Mesendoderm (in vitro differentiated cells): ENCODE data around the gene ADAMTS17.
"Not testable (repeated sequence)": the region's sequence is repeated elsewhere in the genome, so short reads cannot be mapped to it uniquely, and the experiment has no call there.

Source experiments
- DNase-seq: peaks from one replicate; pipeline ENCODE4 v3.0.0; 2013
- H2AK5ac ChIP-seq: 2 replicates; pipeline ENCODE4 v1.6.1; 2013; ENCODE audit warnings: low read length, inconsistent platforms
- H2BK120ac ChIP-seq: 2 replicates; pipeline ENCODE4 v1.6.1; 2013; ENCODE audit warnings: low read depth, mild to moderate bottlenecking, low read length, moderate library complexity, mixed read lengths
- H2BK15ac ChIP-seq: replicated peaks from 2 replicates; pipeline ENCODE4 v1.6.1; 2013; ENCODE audit warnings: low read depth, mild to moderate bottlenecking, moderate library complexity
- H2BK5ac ChIP-seq: 2 replicates; pipeline ENCODE4 v1.6.1; 2013; ENCODE audit warnings: low read length, inconsistent platforms
- H3K18ac ChIP-seq: 2 replicates; pipeline ENCODE4 v1.6.1; 2013; ENCODE audit warnings: mild to moderate bottlenecking, low read length, mixed read lengths
- H3K23ac ChIP-seq: one replicate; pipeline ENCODE4 v1.6.1; 2013; ENCODE audit warnings: low read length
- H3K27ac ChIP-seq: 2 replicates; pipeline ENCODE4 v1.5.1; 2013; ENCODE audit warnings: low read depth, mild to moderate bottlenecking, inconsistent platforms, low read length, moderate library complexity
- H3K27me3 ChIP-seq: 2 replicates; pipeline ENCODE4 v1.6.1; 2013; ENCODE audit warnings: low read length, control low read depth, mild to moderate bottlenecking, inconsistent platforms; ENCODE audit not compliant: insufficient read depth, poor library complexity
- H3K36me3 ChIP-seq: 2 replicates; pipeline ENCODE4 v1.6.1; 2013; ENCODE audit warnings: low read length, inconsistent platforms; ENCODE audit not compliant: control insufficient read depth, insufficient read depth
- H3K4ac ChIP-seq: one replicate; pipeline ENCODE4 v1.6.1; 2013; ENCODE audit warnings: low read depth, mild to moderate bottlenecking, low read length, moderate library complexity
- H3K4me1 ChIP-seq: 2 replicates; pipeline ENCODE4 v1.6.1; 2013; ENCODE audit warnings: low read depth, low read length, inconsistent platforms; ENCODE audit not compliant: control insufficient read depth
- H3K4me2 ChIP-seq: 2 replicates; pipeline ENCODE4 v1.6.1; 2013; ENCODE audit warnings: low read length
- H3K4me3 ChIP-seq: 2 replicates; pipeline ENCODE4 v1.5.1; 2013; ENCODE audit warnings: mild to moderate bottlenecking, low read length
- H3K56ac ChIP-seq: one replicate; pipeline ENCODE4 v1.6.1; 2013; ENCODE audit warnings: low read length
- H3K79me1 ChIP-seq: 2 replicates; pipeline ENCODE4 v1.6.1; 2013; ENCODE audit warnings: low read length, inconsistent platforms
- H3K79me2 ChIP-seq: 2 replicates; pipeline ENCODE4 v1.6.1; 2013; ENCODE audit warnings: mild to moderate bottlenecking, low read length; ENCODE audit not compliant: control insufficient read depth, insufficient read depth
- H3K9ac ChIP-seq: 2 replicates; pipeline ENCODE4 v1.6.1; 2013; ENCODE audit warnings: low read length, inconsistent platforms
- H4K5ac ChIP-seq: one replicate; pipeline ENCODE4 v1.6.1; 2013; ENCODE audit warnings: low read length
- H4K8ac ChIP-seq: one replicate; pipeline ENCODE4 v1.6.1; 2013; ENCODE audit warnings: low read depth, mild to moderate bottlenecking, control low read depth, low read length, moderate library complexity
- WGBS: extraction: QIAGEN DNeasy Blood & Tissue Kit; methylation state at CpG from one replicate; pipeline ENCODE4 v1.1.7; 2013; ENCODE audit warnings: low lambda C conversion rate, missing lambda C conversion rate; ENCODE audit not compliant: insufficient coverage; ENCODE audit errors: extremely low coverage; 5-methylcytosine and 5-hydroxymethylcytosine counted together

The ADAMTS17 gene

DNA sequence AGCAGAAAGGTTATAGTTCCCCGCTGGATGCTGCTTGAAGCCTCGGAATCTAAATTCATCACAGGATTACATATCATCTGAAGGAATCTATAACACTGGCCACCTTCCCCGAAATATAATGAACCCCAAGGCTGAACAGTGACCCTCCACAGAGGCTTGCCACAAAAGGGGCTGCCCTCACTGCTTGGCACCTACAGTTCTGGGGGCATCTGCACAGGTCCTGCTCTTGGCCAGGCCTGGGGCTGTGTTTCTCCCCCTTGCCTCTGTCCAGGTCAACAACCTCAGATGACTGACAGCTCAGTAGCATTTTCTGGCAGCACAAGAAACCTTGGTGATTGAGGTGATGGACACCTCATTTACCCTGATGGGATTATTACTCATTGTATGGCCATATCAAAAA is 1.5 kb upstream of the ADAMTS17 start:
- H4K8ac ChIP-seq = no peak overlapping the region
- H3K79me1 ChIP-seq = no peaks in the 10 kb centered on the region

DNA sequence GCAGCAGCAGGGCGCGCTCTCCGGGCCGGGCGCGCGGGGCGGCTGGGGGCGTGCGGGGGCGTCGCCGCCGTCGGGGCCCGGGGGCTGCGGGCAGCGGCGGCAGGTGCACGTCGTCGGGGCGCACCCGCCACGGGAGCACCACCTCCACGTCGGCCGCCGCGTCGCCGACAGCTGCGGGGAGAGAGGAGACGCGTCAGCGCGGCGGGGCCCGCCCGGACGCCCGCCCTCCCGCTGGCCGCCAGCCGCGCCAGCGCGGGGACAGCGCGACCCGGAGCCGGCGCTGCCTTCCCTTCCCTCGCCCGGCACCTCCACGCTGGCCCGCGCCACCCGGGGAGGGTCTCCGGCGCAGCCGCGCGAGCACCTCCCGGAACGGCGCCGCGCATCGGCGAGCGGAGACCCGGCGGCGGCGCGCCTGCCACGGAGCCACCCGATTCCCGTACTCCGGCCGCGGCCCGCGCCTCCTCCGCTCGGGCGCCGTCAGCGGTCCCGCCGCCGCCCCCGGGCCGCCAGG is 481 bp downstream of the ADAMTS17 start:
- no peak overlapping the region for H3K23ac ChIP-seq
- no peak overlapping the region for H4K5ac ChIP-seq
- H3K79me1 ChIP-seq = no peaks in the 10 kb centered on the region
- H4K8ac ChIP-seq = no peak overlapping the region
- no peak for DNase-seq
- H3K79me2 ChIP-seq = no peaks in the 10 kb centered on the region
- no peak overlapping the region for H2AK5ac ChIP-seq
- H3K18ac ChIP-seq = no peak overlapping the region
- no peak overlapping the region for H3K4me3 ChIP-seq
- peak overlapping the region; percentile 80 for H3K4me2 ChIP-seq
- H3K27me3 ChIP-seq = peaks cover 2% of the 10 kb centered on the region
- peak overlapping the region; percentile 60 for H3K56ac ChIP-seq
- H3K4me1 ChIP-seq = no peaks in the 10 kb centered on the region
- no peak overlapping the region for H3K27ac ChIP-seq
- H3K9ac ChIP-seq = no peak overlapping the region
- H2BK5ac ChIP-seq = no peak overlapping the region
- H3K4ac ChIP-seq = no peak overlapping the region
- H2BK120ac ChIP-seq = no peak overlapping the region
- no peak overlapping the region for H2BK15ac ChIP-seq
- WGBS = no CpG with 5 or more reads among the region's 95 CpGs
- H3K36me3 ChIP-seq = no peaks in the 10 kb centered on the region

More for the DNA sequence above, 1.5 kb upstream of the ADAMTS17 start:
- DNase-seq = no peak
- Histone ChIP-seq H3K4ac (no peak overlapping the region), H2BK120ac (no peak overlapping the region), H2BK5ac (no peak overlapping the region), H3K4me3 (no peak overlapping the region), H3K56ac (no peak overlapping the region), H3K18ac (no peak overlapping the region), H2AK5ac (no peak overlapping the region), H2BK15ac (no peak overlapping the region), H3K27me3 (peaks cover 2% of the 10 kb centered on the region), H3K9ac (no peak overlapping the region), H3K4me2 (no peak overlapping the region), H3K23ac (no peak overlapping the region), H3K27ac (no peak overlapping the region), H3K79me2 (no peaks in the 10 kb centered on the region), H3K36me3 (no peaks in the 10 kb centered on the region), H4K5ac (no peak overlapping the region), H3K4me1 (no peaks in the 10 kb centered on the region)
- WGBS = no CpG with 5 or more reads among the region's 3 CpGs

DNA sequence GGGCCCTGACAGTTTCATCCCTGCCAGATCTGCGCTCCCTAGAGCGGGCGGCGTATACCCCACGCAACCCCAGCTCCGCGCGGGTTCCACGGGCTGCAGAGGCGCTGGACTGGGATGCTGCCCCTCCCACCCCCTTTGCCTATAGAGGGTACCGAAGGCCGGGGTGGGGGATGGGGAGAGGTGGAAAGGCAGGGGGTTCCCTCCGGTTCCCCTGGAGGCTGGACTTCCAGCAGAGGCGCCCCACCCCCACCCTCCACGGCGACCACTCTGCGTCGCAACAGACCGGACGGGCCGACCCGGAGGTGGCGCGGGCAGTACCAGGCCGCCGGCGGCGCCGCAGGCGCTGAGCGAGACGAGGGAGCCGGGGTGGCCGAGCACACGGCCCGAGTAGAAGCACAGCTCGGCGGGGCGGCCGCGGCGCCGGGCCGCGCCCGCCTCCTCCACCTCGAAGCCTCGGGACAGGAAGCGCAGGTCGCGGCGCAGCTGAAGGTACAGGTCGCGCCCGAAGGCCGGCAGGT is 995 bp downstream of the ADAMTS17 start:
- Histone ChIP-seq H2BK5ac (no peak overlapping the region), H3K79me1 (no peaks in the 10 kb centered on the region), H3K4me1 (no peaks in the 10 kb centered on the region), H2BK120ac (no peak overlapping the region), H3K36me3 (no peaks in the 10 kb centered on the region), H2AK5ac (no peak overlapping the region), H4K5ac (no peak overlapping the region), H3K79me2 (no peaks in the 10 kb centered on the region), H3K27me3 (peaks cover 2% of the 10 kb centered on the region), H3K4ac (no peak overlapping the region), H3K18ac (no peak overlapping the region), H2BK15ac (no peak overlapping the region), H3K27ac (no peak overlapping the region), H4K8ac (no peak overlapping the region), H3K4me2 (no peak overlapping the region), H3K4me3 (no peak overlapping the region), H3K56ac (no peak overlapping the region), H3K9ac (no peak overlapping the region), H3K23ac (no peak overlapping the region)
- peak; percentile 28 for DNase-seq
- no CpG with 5 or more reads among the region's 56 CpGs for WGBS

DNA sequence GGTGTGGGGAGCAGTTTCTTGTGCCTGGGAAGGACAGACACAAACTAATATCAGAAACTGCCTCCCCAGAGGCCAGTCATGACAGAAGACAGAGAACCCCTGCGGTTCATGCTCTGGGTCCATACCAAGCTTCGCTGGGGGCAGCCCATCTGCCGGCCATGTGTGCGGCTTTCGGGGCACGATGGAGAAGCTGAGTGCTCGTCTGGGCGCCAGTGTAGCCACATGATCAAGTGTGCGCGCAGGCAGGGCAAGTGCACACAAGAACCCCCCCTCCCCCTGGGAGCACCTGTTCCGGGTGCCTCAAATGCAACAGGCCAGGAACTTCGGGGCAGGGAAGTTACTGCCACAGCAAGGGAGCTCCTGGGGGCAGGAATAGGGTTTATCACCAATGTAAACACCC is 1.8 kb downstream of the ADAMTS17 start:
- Histone ChIP-seq H3K56ac (no peak overlapping the region), H3K36me3 (no peaks in the 10 kb centered on the region), H3K4me1 (no peaks in the 10 kb centered on the region), H3K27ac (no peak overlapping the region), H3K4me2 (no peak overlapping the region), H3K79me2 (no peaks in the 10 kb centered on the region), H2AK5ac (no peak overlapping the region), H2BK15ac (no peak overlapping the region), H3K4ac (no peak overlapping the region), H3K27me3 (peaks cover 2% of the 10 kb centered on the region), H4K8ac (no peak overlapping the region), H3K79me1 (no peaks in the 10 kb centered on the region), H3K23ac (no peak overlapping the region), H4K5ac (no peak overlapping the region), H3K9ac (no peak overlapping the region), H2BK5ac (no peak overlapping the region), H2BK120ac (no peak overlapping the region), H3K18ac (no peak overlapping the region), H3K4me3 (no peak overlapping the region)
- no peak for DNase-seq
- no CpG with 5 or more reads among the region's 12 CpGs for WGBS

DNA sequence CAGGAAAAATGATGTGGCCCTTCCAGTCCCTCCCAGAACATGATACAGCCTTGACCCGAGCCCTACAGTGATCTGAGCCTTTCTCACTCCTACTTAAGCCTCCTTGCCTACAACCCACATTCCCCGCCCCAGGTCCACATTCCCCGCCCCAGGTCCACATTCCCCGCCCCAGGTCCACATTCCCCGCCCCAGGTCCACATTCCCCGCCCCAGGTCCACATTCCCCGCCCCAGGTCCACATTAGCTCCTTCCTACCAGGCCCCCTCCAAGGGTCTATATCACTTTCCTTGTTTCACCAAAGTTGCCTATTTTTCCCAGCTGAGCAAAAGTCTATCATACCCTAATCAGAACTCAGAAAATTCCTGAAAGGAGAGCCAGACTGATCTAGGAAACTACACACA is 2.3 kb downstream of the ADAMTS17 start:
- H4K8ac ChIP-seq, H3K4me3 ChIP-seq, H3K36me3 ChIP-seq, H3K79me1 ChIP-seq, H2BK5ac ChIP-seq, H2BK120ac ChIP-seq, H3K9ac ChIP-seq, H3K4me1 ChIP-seq, H2AK5ac ChIP-seq, H3K4ac ChIP-seq, H4K5ac ChIP-seq, H3K79me2 ChIP-seq, H3K27ac ChIP-seq, H3K23ac ChIP-seq, H3K56ac ChIP-seq, H3K27me3 ChIP-seq, H3K18ac ChIP-seq, H3K4me2 ChIP-seq, H2BK15ac ChIP-seq: not testable (repeated sequence)
- no CpG with 5 or more reads among the region's 7 CpGs for WGBS
- peak; percentile 30 for DNase-seq

DNA sequence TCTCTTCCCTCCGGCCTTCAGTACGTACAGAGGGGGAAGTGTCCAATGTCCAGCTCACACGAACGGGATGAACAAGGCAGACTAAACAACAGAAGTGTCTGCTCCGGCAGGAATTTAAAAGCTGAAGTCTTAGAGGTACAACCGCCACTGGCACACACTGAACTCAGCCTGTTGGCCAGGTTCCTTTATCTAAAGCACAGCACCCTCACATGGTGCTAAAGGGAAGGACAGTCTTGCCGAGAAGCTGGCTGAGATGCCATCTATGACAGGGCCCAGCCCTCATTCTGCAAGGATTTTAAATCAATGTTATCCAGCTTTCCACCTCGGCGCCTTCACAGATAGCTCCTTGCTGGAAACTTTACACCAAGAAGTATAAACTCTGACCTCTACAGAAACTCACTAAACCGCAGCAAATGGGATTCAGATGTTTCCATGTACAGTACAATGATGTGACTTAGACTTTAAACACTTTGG is 2.8 kb downstream of the ADAMTS17 start:
- peaks cover 8% of the 10 kb centered on the region for H3K4me1 ChIP-seq
- no peaks in the 10 kb centered on the region for H3K79me1 ChIP-seq

More for the DNA sequence above, 2.8 kb downstream of the ADAMTS17 start:
- Histone ChIP-seq H2BK5ac (no peak overlapping the region), H3K9ac (no peak overlapping the region), H4K5ac (no peak overlapping the region), H3K18ac (no peak overlapping the region), H3K36me3 (no peaks in the 10 kb centered on the region), H3K27me3 (peaks cover 2% of the 10 kb centered on the region), H2AK5ac (no peak overlapping the region), H3K56ac (no peak overlapping the region), H3K23ac (no peak overlapping the region), H3K27ac (no peak overlapping the region), H3K4me2 (no peak overlapping the region), H3K4me3 (no peak overlapping the region), H2BK15ac (no peak overlapping the region), H2BK120ac (no peak overlapping the region), H4K8ac (no peak overlapping the region), H3K4ac (no peak overlapping the region), H3K79me2 (no peaks in the 10 kb centered on the region)
- DNase-seq = peak; percentile 87
- no CpG with 5 or more reads among the region's 10 CpGs for WGBS
